Left ventricle myocardium inferior (tissue), 1 donor: ENCODE data around the gene PNMT. TPM values are rescaled to one million over a fixed set of nuclear protein-coding genes. Genes with fewer than 3 reads are reported as not detected.

ENCODE experiments used
- DNase-seq: peaks from one replicate; pipeline ENCODE4 v3.0.0-alpha.2; 2020
- H3K27ac ChIP-seq: fragments of 200-600 bp; replicated peaks from 2 replicates; pipeline ENCODE4 v1.8.0; 2021
- H3K27me3 ChIP-seq: fragments of 200-600 bp; 2 replicates; pipeline ENCODE4 v1.8.0; 2021; ENCODE audit warnings: low read depth
- H3K36me3 ChIP-seq: fragments of 200-600 bp; 2 replicates; pipeline ENCODE4 v1.8.0; 2021
- H3K4me1 ChIP-seq: fragments of 200-600 bp; 2 replicates; pipeline ENCODE4 v1.8.0; 2021
- H3K4me3 ChIP-seq: fragments of 200-600 bp; 2 replicates; pipeline ENCODE4 v1.8.0; 2021; ENCODE audit warnings: mild to moderate bottlenecking, moderate library complexity
- H3K9me3 ChIP-seq: fragments of 200-600 bp; replicated peaks from 2 replicates; pipeline ENCODE4 v1.8.0; 2021
- intact Hi-C: fragments of 100-400 bp; cut with micrococcal nuclease; formaldehyde crosslinking; loops from one replicate; pipeline ENCODE4 v1.11.0; 2022
- total RNA-seq: library from RNA; stranded (reverse); fragmentation: NEBNext Ultra II Directional; extraction: Animal tissue kit (Norgen Biotek cat#: 25700); gene quantifications from one replicate; pipeline ENCODE4 v1.2.1, GENCODE V29; 2021
- TF ChIP-seq, protein P1 (sequence below): fragments of 200-600 bp; IDR thresholded peaks from 2 replicates; pipeline ENCODE4 v1.8.0; 2021; ENCODE audit warnings: antibody characterized with exemption, mild to moderate bottlenecking, borderline replicate concordance
- donor health status: DM: no; HTN: yes; CAD: no; lungs with severe emphysema.

The PNMT gene
- total RNA-seq, 1 donor from 2014 or later: 7.6 TPM

GRCh38 chr17:39704821-39705551 is 36.7 kb downstream of the PNMT start:
- Histone ChIP-seq H3K27ac (peak overlapping the region; percentile 90), H3K4me1 (peaks cover 74% of the 10 kb centered on the region), H3K36me3 (peaks cover 32% of the 10 kb centered on the region), H3K27me3 (no peaks in the 10 kb centered on the region), H3K9me3 (no peaks in the 10 kb centered on the region), H3K4me3 (no peak overlapping the region)
- DNase-seq: no peak
- TF ChIP-seq, protein P1, sequence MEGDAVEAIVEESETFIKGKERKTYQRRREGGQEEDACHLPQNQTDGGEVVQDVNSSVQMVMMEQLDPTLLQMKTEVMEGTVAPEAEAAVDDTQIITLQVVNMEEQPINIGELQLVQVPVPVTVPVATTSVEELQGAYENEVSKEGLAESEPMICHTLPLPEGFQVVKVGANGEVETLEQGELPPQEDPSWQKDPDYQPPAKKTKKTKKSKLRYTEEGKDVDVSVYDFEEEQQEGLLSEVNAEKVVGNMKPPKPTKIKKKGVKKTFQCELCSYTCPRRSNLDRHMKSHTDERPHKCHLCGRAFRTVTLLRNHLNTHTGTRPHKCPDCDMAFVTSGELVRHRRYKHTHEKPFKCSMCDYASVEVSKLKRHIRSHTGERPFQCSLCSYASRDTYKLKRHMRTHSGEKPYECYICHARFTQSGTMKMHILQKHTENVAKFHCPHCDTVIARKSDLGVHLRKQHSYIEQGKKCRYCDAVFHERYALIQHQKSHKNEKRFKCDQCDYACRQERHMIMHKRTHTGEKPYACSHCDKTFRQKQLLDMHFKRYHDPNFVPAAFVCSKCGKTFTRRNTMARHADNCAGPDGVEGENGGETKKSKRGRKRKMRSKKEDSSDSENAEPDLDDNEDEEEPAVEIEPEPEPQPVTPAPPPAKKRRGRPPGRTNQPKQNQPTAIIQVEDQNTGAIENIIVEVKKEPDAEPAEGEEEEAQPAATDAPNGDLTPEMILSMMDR: peak; percentile 42
- intact Hi-C loops: no loop called here

GRCh38 chr17:39705786-39706348 is 37.6 kb downstream of the PNMT start:
- Histone ChIP-seq H3K36me3 (peaks cover 41% of the 10 kb centered on the region), H3K27ac (peak overlapping the region; percentile 90), H3K4me1 (peaks cover 65% of the 10 kb centered on the region), H3K27me3 (no peaks in the 10 kb centered on the region), H3K9me3 (no peaks in the 10 kb centered on the region), H3K4me3 (no peak overlapping the region)
- TF ChIP-seq, protein P1: no peak
- peak; percentile 53 for DNase-seq
- intact Hi-C loops: no loop called here

- Histone ChIP-seq H3K4me3 (no peak overlapping the region), H3K27me3 (no peaks in the 10 kb centered on the region), H3K36me3 (peaks cover 46% of the 10 kb centered on the region), H3K27ac (peak overlapping the region; percentile 90), H3K9me3 (no peaks in the 10 kb centered on the region), H3K4me1 (peaks cover 60% of the 10 kb centered on the region)
- no peak for DNase-seq
- TF ChIP-seq, protein P1: no peak
- intact Hi-C loops: no loop called here
Observed at GRCh38 chr17:39706383-39706782, 38.1 kb downstream of the PNMT start.

- Histone ChIP-seq H3K4me3 (no peak overlapping the region), H3K4me1 (peaks cover 54% of the 10 kb centered on the region), H3K27ac (peak overlapping the region; percentile 90), H3K27me3 (no peaks in the 10 kb centered on the region), H3K9me3 (no peaks in the 10 kb centered on the region), H3K36me3 (peaks cover 52% of the 10 kb centered on the region)
- intact Hi-C loops: no loop called here
- no peak for DNase-seq
- TF ChIP-seq, protein P1: no peak
Observed at GRCh38 chr17:39706921-39707337, 38.7 kb downstream of the PNMT start.

DNA sequence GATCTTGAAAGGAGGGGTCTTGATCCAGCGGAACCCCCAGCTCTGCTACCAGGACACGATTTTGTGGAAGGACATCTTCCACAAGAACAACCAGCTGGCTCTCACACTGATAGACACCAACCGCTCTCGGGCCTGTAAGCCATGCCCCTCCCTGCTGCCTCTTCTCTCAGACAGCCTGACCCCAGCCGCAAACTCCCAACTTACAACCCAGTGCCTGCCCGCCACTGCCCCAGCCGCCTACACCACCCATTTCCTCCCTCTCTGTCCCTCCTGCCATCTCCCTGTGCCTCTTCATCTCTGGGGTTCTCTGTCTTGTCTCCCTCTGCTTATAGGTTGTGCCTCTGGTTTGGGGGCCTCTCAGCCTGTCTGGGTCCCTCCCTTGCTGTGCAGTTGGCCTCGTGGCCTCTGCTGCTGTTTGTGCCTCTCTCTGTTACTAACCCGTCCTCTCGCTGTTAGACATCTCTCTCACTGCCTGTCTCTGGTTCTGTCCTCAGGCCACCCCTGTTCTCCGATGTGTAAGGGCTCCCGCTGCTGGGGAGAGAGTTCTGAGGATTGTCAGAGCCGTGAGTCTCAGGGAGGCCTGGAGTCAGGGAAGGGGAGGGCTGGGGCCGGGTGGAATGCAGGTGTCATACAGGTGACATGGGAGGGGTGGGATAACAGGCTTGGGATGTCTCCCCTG is 41.2 kb downstream of the PNMT start:
- intact Hi-C loops: no loop called here
- no peaks in the 10 kb centered on the region for H3K27me3 ChIP-seq
- H3K36me3 ChIP-seq: peaks cover 76% of the 10 kb centered on the region
- no peak overlapping the region for H3K27ac ChIP-seq
- TF ChIP-seq, protein P1: no peak
- H3K4me1 ChIP-seq: peaks cover 29% of the 10 kb centered on the region
- DNase-seq: no peak
- H3K4me3 ChIP-seq: no peak overlapping the region
- no peaks in the 10 kb centered on the region for H3K9me3 ChIP-seq
